Measurements from ENCODE around the gene SIM1.

SIM1 gene

GRCh38 chr6:100349366-100349765 is 115.4 kb downstream of the SIM1 start:
- DNase-seq: no peak

- peak in 1 of 5 experiments; percentile 81 for DNase-seq
These were observed 116.7 kb downstream of the SIM1 start for GRCh38 chr6:100347901-100348550.

GRCh38 chr6:100346828-100347227 is 117.9 kb downstream of the SIM1 start:
- DNase-seq: peak in 1 of 5 experiments; percentile 37

- DNase-seq: peak in 1 of 5 experiments; percentile 19
These were observed 118.5 kb downstream of the SIM1 start for GRCh38 chr6:100346203-100346602.

GRCh38 chr6:100344761-100345160 is 120.0 kb downstream of the SIM1 start:
- DNase-seq: no peak

GRCh38 chr6:100344321-100344720 is 120.4 kb downstream of the SIM1 start:
- DNase-seq: no peak

GRCh38 chr6:100343316-100344077 is 121.2 kb downstream of the SIM1 start:
- DNase-seq: no peak

- DNase-seq: peak in 1 of 5 experiments; percentile 49
These were observed 121.9 kb downstream of the SIM1 start for GRCh38 chr6:100342830-100343229.

- no peak for DNase-seq
These were observed 125.0 kb downstream of the SIM1 start for GRCh38 chr6:100339574-100340255.

- peak in 1 of 5 experiments; percentile 69 for DNase-seq
These were observed 126.6 kb downstream of the SIM1 start for GRCh38 chr6:100338090-100338489.

GRCh38 chr6:100336876-100337275 is 127.8 kb downstream of the SIM1 start:
- no peak for DNase-seq

- DNase-seq: no peak
These were observed 128.7 kb downstream of the SIM1 start for GRCh38 chr6:100335991-100336390.

Measured in T-helper 2 cell (primary cell).